ENCODE data around the gene ATP6V0C.
A peak's percentile ranks its signal among the peaks of the same experiment; 100 is the strongest.

The ATP6V0C gene

DNA sequence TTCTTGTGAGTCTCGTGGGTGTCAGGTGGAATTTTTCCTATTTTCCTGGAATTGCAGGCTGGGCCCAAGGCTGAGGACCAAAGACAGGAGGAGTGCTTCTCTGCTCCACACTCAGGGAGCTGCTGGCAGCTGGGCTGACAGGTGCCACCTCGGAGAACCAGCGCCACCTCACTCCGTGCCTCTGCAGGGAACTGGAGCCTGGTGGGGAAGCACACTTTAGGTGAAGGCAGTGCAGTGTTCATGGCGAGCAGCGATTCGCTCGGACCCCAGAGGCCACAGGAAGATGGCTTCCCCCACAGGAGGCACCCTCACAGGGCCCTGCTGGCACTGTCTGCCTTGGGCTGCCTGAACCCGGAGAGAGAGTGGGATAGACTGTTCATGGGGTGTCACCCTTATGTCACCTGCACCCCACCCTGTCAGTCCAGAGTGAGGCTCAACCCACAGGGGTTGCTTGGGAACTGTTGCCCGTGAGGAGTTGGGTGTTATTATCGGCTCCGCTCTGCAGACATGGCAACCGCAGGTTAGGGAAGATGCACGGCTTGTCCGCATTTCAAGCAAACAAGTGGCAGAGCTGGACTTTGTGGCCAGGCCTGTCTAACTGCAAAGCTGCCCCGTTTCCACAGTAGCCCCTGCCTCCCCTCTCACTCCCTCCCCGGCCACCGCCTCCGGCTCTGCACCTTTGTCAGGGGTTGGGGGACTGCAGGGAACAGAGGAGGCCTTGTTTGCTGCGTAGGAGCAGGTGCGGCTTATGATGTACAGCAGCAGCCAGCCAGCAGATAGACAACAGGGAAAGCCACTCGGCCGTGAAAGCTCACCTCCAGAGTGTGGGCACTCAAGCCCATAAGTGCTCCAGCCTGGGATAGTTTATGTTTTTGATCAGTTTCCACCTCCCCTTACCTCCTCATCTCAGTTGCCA, 23.3 kb upstream of the ATP6V0C start:
- DNase-seq (ENCODE audit: low read depth) = no peak

DNA sequence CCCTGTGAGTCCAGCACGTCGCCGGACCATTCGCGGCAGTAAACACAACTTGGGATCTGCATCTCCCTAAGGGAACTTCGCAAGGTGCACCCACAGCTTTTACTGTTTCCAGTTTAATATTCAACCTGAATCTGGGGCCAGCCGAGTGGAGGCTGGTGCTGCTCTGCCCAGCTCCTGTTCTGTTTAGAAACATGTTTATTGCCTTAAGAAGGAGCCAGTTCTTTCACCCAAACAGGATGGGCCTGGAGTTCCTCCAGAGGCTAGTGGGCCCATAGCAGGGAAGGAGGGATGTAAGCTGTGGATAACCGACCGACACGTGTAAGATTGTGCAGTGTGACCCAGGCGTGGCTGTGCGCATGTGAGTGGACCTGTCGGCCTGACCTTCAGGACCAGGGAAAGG, 21.5 kb upstream of the ATP6V0C start:
- DNase-seq (ENCODE audit: low read depth) = no peak

DNA sequence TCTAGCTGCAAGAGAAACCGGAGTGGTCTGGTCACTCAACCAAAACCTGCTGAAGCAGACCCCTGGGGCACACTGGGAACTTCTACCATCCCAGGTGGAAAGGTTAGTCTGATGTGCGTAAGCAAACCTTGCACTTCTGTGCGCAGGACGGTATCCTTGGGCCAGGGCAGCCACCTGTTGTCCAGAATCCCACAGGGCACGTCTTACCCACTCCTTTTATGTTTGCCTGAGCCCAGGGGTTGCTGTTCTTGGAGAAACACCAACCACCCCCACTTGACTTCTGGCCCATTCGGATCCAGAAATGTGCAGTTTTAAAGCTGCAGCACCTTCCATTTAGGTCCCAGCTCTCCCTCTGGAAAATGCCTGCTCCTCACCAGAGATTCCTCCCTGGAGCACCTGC, 20.1 kb upstream of the ATP6V0C start:
- no peak for DNase-seq (ENCODE audit: low read depth)

DNA sequence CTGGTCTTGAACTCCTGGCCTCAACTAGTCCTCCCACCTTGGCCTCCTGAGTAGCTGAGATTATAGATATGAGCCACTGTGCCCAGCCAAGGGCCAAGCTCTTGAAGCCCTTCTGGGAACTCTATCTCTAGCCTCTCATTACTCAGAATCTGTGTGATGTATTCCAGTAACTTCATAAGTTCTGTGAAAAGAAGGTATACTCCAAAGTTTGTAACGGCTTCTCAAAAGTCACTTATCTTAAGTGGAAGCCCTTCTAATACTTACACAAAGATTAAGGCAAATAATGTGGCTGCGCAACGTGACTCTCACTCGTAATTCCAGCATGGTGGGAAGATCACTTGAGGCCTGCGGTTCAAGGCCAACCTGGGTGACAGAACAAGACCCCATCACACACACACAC, 19.1 kb upstream of the ATP6V0C start:
- no peak for DNase-seq (ENCODE audit: low read depth)

DNA sequence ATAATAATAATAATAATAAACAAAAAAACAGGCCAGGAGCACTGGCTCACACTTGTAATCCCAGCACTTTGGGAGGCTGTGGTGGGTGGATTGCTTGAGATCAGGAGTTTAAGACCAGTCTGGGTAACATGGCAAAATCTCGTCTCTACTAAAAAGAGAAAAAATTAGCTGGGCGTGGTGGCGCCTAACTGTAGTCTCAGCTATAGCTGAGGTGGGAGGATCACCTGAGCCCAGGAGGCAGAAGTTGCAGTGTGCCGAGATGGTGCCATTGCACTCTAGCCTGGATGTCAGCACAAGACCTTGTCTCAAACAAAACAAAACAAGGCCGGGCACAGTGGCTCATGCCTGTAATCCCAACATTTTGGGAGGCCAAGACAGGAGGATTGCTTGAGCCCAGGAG, 18.7 kb upstream of the ATP6V0C start:
- no peak for DNase-seq (ENCODE audit: low read depth)

DNA sequence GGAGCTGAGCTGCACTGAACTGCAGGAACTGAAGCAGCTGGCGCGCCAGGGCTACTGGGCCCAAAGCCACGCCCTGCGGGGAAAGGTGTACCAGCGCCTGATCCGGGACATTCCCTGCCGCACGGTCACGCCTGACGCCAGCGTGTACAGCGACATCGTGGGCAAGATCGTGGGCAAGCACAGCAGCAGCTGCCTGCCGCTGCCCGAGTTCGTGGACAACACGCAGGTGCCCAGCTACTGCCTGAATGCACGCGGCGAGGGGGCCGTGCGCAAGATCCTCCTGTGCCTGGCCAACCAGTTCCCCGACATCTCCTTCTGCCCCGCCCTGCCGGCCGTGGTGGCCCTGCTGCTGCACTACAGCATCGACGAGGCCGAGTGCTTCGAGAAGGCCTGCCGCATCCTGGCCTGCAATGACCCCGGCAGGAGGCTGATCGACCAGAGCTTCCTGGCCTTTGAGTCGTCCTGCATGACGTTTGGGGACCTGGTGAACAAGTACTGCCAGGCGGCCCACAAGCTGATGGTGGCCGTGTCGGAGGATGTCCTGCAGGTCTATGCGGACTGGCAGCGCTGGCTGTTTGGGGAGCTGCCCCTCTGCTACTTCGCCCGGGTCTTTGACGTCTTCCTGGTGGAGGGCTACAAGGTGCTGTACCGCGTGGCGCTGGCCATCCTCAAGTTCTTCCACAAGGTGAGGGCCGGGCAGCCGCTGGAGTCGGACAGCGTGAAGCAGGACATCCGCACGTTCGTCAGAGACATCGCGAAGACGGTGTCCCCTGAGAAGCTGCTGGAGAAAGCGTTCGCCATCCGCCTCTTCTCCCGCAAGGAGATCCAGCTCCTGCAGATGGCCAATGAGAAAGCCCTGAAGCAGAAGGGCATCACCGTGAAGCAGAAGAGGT, 17.3 kb upstream of the ATP6V0C start:
- DNase-seq (ENCODE audit: low read depth) = no peak

DNA sequence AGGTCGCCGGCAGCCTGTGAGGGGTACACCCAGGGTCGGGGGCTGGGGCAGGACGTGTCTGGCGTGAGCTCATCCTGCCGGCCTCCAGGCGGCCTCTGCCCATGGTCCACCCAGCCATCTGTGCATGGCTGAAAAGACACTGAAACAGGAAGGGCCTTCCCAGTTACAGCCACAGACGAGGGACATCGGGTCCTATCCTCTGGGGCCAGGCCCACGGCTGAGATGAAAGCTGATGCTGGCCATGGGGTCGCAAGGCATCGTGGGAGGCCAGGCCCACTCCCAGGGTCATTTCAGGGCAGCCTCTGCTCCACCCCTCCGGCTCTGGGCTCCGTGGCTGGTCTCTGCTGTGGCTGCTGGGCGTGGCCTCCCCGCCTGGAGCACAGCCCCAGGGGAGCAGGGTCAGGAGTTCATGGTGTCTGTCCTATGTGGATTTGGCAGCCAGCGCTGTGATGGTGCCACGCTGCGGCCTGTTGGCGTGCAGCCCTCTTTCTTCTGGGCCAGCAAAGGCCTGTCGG, 16.6 kb upstream of the ATP6V0C start:
- no peak for DNase-seq (ENCODE audit: low read depth)

DNA sequence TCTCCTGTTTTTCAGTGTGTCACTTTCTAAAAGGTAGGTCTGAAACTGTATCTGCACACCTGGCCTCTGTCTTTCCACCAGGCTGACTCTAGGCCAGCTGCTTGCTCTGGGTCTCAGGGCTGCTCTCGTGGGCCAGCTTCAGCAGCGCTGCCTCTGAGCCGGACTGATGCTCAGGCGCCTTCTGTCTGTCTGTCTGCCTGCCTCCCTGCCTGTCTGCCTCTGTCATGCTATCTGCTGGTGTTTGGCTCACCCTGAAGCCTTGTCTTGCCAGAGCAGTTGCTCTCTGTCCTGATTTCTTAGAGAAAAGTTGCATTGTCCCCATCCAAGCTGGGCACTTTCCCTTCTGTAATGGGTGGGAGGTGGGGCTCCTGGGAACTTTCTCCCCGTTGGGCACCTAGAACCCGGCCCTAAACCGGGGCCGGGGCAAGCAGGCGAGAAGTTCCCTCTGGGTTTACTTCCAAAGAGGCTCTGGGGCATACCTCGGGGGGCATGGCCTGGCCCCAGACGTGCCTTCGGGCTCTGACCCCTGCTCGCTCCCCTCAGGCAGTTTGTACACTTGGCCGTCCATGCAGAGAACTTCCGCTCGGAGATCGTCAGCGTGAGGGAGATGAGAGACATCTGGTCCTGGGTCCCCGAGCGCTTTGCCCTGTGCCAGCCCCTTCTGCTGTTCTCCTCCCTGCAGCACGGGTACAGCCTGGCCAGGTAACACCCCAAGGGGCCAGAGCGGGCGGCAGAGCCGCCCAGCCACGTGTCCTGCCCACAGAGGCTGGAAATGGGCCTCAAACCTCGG, 15.9 kb upstream of the ATP6V0C start:
- DNase-seq (ENCODE audit: low read depth) = no peak

DNA sequence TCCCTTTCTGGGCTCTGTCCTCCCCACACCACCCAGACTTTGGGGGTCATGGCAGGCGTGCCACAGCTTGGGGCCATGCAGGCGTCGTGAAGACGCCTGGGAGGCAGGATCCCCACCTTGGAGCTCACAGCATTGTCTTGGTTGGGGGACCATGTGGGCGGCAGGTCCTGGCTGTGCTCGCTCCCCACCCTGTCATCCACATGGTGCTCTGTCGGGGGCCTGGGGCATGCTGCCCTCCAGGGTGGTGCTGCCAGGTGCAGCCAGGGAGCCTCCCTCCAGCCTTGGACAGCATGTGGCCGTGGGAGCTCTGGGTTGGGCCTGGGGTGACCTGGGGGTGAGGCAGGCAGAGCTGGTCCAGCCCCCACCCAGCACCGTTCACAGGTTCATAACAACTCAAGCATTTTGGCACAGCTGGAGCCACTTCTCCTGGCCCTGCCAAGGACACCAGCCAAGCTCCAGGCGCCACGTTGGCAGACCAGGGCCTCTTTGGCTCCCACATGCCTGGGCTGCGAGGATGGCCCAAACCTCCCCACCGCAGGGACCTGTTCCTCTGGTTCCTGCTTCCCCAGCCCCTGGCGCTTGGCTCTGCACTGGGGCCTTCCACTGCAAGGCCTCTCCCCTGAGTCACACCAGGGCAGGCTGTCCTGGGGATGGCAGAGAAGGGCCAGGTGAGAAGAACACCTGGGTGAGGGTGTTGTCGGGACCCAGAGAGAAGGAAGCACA, 15.1 kb upstream of the ATP6V0C start:
- no peak for DNase-seq (ENCODE audit: low read depth)

DNA sequence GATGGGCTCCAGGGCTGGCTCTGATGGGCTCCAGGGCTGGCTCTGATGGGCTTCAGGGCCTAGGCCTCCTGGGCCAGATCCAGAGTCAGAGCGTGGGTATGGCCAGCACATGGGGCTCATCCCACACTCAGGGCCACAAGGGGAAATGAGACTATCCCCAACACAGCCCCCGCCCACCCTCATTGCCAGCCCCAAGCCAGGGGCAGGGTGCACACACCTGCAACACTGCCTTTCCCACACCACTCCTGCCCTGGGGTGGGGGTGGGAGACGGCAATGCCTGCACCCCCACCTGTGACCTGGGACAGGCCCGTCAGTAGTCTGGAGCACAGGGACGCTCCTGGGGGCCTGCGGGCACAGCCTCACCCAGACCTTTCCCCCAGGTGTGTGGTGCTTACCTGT, 14.3 kb upstream of the ATP6V0C start:
- no peak for DNase-seq (ENCODE audit: low read depth)

DNA sequence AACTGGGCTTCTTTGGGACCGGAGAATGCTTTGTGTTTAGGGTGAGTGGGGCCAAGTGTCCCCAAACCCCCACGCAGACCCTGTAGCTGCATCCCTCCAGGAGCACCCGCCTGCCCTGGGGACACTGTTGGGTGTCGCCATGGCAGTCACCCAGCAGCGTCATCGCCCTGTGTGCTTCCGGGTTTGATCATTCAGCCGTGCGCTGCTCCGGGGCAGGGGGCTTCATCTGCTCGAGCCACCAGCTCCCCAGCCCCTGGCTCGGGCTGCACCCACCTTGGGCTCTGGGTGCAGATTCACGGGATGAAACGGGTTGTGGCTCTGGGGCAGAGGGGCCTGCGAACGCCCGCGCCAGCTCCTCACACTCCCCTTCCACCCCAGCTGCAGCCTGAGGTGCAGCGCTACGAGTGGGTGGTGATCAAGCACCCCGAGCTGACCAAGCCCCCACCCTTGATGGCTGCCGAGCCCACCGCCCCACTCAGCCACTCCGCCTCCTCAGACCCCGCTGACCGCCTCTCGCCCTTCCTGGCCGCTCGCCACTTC, 13.8 kb upstream of the ATP6V0C start:
- DNase-seq (ENCODE audit: low read depth) = no peak

DNA sequence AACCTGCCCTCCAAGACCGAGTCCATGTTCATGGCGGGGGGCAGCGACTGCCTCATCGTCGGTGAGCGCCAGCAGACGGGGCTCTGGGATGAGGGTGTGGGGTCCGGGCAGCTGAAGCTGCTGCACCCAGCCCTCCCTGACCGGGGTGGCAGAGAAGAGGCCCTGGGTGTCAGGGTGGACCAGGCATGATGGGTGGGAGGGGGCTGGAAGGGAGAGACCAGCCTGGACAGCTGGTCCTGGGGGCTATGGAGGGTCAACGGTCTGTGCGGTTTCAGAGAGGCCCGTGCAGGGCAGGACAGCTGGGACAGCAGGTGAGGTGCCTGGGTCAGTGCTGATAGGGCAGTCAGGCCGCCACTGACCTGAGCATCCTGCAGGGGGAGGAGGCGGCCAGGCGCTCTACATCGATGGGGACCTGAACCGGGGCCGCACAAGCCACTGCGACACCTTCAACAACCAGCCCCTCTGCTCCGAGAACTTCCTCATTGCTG, 13.3 kb upstream of the ATP6V0C start:
- DNase-seq (ENCODE audit: low read depth) = no peak

DNA sequence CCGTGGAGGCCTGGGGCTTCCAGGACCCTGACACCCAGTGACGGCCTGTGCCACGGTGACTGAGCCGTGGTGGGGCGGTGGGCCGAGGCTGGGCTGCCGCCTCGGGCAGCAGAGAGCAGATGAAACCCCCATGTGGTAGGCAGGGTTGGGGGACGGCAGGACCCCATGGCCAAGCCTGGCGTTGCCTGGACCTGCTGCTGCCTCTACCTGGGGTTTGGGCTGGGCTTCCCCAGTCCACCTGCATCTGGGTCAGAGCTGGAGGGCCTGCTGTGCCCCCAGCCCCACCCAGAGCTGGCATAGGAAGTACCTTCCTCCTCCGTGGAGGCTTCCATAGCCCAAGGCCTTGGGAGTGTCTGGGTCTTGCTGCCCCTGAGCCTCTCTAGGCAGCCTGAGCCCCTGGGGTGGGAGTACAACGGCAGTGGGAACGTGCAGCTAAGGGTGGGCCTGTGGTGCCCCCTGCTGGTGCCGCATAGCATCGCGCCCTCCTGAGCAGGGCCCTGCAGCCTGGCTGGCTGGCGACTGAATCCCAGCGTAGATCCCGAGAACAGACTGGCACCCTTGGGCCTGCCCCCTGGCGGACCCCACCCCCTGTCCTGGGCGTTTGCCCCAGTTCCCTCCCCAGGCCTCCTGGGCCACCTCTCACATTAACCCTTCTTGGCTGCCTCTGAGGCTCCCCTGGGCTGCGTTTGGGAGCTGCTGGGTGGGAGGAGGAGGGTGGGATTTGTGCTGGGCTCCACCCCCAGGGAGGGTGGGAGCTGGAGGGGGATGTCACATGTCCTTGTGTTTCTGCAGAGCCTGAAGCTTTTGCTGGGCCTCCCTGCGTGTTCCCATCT, 12.6 kb upstream of the ATP6V0C start:
- peak; percentile 69 for DNase-seq (ENCODE audit: low read depth)

DNA sequence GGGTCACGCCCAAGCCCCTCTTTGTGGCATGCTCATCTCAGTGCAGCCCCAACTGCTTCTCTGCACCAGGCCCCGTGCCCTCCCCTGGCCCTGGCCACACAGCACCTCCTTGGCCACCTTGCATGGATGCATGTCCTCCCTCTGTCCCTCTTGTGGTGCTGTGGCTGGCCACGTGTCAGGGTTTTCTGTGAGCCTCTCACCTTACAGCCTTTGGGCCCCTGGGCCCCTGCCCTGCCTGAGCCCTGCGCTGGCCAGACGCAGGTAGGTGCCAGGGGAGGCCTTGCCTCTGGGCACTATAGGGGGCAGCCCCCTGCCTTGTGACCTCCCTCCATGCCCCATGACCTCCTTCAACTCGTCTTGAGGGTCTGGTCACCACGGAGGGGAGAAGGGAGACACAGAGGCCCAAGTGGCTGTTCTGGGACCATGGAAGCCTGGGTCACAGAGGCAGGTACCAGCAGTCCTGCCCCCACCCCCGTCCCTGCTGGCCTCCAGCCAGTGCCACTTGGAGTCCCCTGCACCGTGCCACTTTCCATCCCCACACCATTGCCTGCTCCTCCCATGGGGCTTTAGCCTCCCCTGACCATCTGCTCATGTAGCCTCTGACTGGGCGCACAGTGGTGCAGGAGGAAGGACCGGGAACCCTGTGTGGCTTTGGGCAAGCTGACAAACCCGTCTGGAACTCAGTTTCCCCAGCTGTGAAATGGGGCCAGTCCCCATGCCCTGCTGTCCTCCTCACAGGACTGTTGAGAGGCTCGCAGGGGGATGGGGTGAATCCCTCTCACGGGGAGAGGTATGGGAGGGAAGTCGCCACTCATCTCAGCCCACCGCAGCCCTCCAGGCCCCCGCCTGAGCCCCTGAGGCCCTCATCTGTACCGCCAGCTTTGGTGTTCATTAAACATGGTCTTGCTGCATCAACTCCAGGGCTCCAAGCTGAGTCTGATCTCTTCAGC, 11.5 kb upstream of the ATP6V0C start:
- no peak for DNase-seq (ENCODE audit: low read depth)

DNA sequence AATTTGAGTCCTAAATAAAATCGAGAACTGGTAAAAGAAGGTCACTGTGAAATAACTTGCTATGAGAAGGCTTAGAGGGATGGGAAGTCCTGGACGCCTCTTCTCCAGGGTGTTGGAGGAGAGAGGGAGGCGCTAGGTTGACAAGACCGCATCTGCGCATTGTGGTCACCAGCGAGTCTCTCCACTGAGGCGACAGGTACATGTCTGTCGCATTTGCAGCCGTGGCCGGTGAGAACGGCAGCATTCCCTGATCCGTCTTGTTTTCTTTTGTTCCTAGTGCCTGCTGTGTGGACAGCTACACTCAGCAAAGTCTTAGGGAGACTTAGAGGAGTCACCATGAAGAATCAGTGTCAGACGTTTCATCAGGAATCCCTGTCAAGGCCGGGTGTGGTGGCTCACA, 8.1 kb upstream of the ATP6V0C start:
- no peak for DNase-seq (ENCODE audit: low read depth)

DNA sequence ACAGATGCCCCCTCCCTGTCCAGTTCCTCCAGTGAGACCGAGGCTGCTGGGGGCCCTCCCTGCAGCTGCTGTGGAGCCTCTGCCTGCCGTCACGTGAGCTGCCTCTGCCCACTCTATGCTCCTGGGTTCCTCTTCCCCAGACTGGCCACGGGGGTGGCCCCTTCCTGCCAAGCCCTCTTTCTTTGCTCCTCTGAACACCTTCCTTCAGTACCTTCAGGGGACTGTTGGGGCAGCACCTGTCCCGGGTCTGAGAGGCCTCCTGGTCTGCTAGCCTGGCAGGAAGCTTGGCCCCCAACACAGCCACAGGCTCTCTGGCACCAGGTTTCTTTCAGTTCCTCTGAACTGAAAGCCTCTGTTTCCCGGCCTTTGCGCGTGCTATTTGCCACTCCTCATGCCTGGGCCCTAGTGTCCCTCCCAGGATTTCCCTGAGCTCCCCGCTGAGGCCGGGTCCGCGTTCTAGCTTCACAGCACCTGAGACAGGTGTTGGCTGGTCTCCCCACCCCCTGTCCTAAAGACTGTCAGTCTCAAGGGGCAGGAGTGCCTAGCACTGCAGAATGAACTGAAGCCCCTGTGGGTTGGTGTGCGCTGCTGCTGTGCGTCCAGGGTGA, 6.6 kb upstream of the ATP6V0C start:
- DNase-seq (ENCODE audit: low read depth) = no peak

DNA sequence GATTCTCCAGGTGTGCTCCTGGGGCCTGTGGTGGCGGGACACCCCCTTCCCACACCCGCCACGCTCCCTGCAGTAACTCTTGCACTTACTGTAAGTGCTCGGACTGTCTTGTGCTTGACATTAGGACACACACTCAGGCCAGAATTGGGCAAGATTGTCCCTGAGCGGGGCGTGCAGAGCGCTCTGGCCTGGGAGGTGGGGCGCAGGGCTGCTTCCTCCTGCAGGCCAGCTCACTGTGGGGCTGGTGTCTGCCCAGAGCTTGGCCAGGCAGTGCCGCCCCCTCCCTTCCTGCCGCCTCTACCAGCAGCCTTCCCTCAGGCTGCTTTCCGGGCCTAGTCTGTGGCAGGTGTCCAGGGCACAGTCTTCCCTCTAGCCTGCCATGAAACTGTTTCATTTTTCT, 6.1 kb upstream of the ATP6V0C start:
- no peak for DNase-seq (ENCODE audit: low read depth)

DNA sequence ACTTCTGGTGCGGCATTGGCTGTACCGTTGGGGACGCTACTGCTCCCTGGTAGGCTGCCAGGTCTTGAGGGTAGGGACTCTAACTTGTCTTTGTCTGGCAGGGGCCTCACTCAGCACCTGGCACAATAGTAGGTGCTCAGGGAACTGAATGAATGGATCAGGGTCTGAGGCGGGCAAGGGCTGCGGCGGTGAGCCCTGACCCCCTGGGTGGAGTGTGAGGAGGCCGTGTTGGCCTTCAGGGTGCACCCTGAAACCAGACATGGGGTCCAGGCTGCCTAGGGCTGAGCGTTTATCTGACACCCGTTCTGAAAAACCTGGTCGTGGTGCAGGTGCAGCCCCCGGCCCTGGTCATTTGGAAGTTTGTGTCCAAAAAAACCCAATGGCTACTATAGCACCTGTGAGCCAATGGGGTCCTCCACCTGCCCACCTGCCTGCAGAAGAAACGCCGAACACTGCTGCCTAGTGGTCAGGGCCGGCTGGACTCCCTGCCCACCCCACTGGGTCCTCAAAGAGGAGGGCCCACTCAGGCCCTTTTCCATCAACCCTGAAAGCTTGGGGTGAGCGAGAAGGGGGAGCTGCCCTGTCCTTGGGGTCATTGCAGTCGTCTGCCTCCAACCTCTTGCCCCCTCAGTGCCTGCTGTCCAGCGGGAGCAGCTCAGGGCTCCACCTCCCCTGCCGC, 4.9 kb upstream of the ATP6V0C start:
- no peak for DNase-seq (ENCODE audit: low read depth)

All from T follicular helper cell (primary cell).